Stimulated activated CD8-positive, alpha-beta memory T cell treated with anti-CD3 and anti-CD28 coated beads, Interleukin-15, amount 100 ng/mL, for 48 hours (primary cell): Measurements from ENCODE around the gene IGLL5.
"Not testable (repeated sequence)": the region's sequence is repeated elsewhere in the genome, so short reads cannot be mapped to it uniquely, and the experiment has no call there.

Source experiments
- DNase-seq, 2 donors: peaks; one replicate each; pipeline ENCODE4 v3.0.0-alpha.2; 2020; ENCODE audit warnings: low read depth in 2 of 2

IGLL5 gene

DNA sequence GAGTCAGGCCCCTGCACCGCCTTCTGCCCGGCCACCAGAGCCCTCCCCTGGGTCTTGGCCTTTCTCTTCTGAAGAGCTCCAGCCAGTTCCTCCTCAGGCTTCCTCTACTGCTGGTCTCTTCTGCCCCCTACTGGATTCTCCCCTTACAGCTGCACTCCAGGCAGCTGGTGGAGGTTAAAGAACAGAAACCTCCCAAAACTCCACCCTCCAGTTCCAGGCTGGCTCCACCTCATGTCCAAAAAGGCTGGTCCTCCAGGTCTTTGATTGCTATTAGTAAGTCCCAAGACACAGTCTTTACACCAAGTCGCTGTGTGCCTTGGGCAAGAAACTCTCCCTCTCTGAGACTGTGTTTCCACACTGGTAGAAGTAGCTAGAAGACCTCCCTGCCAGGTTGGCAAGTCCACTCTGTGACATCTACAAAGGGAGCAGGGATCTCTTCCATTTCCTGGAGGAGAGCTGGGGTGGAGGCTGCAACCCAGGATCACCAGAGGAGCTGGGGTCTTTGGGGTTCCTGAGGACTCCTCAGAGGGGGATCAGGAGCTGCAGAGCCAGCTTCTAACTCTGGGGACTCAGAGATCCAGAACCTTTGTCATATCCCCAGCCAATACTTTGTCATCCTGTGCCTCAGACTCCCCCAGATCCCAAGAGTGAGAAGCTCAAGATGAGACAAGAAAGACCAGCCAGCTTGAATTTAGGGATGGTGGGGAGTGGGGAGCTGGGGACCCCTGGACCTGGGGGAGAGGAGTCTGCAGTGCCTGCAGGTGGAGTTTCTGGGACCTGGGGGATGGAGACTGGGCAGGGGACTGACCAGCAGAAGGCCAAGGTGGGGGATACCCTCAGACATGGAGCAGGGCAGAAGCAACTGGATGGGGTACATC lies 3.4 kb upstream of the IGLL5 start:
- peak; percentile 32 to 50 for DNase-seq

DNA sequence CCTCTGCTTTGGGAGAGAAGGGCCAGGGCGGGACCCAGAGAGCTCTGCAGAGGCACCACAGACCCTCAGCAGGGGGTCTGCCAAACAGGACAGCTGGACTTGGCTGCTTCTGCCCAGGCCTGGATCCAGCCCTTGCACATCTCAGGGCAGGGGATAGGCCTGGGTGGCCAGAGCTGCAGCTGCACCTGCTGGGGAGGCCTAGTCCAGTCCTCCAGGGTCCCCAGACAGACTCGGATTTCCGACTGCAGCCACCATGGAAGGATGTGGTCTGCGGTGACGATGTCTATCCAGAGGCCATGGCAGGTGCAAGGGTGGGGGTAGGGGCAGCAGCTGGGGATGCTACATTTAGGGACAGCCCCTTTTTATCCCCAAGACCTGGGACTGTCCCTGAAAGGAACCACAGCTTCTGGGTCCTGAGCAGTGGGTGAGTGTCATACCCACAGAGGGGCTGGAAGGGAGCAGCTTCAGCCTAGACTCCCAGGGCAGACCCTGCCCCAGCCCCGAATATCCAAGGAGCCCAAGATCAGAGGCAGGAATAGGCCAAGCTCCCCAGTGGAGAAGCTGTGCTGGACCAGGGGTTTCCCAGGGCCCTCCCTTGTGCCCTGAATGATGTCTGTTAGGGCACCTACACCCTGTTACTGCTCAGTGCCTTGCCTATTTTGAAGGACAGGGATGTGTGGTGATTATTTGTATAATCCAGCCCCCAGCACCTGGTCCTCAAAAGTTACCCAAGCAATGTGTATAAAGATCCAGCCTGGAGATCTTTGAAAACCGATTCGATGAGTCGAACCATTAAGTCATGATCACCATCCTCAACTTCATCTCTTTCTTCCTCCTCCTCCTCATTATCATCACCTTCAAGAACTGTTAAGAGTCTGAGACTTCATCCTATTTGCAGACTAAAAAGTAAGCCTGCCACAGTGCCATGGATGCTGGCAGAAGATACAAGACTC lies 2.5 kb upstream of the IGLL5 start:
- DNase-seq, result peak; percentile 36 to 66

DNA sequence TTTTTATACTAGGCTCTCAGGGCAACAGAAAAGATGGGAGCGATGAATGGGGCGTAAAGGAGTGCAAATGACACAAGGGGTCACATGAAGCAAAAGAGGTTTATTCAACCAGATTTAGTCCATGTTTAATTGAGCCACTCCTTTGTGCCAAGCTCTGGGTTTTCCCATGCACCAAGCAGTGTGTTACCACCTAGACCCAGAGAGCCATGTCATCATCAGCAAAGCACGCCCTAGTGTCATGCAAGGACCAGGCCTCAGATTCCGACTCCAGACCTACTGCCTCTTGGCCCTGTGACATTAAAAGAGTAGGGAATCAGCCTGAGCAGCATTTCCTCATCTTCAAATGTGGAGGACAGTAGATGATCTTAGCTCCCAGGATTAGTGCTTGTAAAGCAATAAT lies 1.1 kb upstream of the IGLL5 start:
- DNase-seq, result no peak

DNA sequence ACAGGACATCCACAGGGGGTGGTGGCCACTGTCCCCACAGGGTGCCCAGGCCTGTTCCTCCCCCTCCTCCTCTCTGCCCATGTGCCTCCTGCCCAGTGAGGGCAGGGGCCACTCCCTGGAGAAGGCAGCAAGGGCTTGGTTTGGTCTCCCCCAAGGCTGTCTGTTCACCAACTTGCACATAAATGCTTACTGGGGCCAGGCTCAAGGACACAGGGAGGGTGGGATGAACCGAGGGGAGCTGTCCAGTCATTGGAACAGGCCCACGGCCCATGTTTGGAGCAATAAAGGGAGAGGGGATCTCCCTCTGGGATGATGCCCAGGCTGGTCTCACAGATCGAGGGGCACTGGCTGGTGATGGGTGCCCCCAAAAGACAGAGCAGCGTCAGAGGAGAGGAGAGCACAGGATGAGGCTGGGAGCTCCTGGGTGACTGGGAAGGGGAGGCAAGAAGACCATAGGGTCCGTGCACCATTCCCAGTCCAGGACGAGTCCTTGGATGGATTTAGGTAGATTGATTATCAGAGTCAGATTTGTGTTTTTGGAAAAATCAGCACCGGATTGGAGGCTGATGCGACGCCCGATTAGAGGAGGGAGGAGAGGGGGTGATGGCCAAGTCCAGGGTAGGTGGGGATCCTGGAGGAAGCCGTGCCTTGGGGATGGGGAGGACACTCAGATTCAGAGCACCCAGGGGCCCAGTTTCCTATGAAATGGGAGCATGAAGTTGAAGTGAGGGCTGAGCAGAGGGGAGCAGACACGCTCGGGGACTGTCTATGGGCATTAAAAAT lies 1.1 kb downstream of the IGLL5 start:
- DNase-seq, result no peak

DNA sequence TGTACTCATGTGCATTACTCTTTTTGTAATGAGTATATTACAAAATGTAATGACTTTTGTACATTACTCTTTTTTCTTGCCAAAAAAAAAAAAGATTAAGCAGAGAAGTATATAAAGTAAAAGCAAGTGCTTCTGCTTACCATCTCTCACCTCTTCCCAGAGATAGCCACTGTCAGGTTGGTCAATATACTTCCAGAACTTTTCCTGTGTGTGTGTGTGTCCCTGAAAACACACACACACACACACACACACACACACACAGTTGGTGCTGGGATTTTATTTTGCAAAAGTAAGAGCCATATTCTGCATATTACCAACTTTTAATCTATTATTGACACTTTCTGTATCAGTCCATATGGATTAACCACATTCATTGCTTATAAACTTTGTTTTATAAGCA lies 2.5 kb downstream of the IGLL5 start:
- DNase-seq, result no peak

DNA sequence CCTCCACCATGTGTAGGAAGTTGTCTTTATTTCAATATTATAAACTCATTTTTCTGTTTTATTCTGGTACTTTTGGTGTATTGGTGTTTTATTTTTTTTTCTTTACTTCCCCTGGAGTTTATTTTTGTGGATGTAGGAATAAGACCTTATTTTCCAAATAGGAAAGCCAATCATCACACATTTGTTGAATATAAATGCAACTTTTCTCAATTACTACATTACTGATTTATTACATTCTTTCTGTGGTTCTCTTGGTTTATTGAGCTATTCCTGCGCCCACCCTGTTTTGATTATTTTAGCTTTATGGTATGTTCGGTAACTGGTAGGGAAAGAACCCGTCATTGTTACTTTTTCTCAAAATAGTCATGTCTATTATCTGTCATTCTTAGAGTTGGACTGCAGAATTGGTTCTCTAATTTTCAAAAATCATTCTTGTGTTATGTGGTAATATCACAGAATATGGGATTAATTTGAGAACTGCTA lies 3.6 kb downstream of the IGLL5 start:
- DNase-seq, result no peak

DNA sequence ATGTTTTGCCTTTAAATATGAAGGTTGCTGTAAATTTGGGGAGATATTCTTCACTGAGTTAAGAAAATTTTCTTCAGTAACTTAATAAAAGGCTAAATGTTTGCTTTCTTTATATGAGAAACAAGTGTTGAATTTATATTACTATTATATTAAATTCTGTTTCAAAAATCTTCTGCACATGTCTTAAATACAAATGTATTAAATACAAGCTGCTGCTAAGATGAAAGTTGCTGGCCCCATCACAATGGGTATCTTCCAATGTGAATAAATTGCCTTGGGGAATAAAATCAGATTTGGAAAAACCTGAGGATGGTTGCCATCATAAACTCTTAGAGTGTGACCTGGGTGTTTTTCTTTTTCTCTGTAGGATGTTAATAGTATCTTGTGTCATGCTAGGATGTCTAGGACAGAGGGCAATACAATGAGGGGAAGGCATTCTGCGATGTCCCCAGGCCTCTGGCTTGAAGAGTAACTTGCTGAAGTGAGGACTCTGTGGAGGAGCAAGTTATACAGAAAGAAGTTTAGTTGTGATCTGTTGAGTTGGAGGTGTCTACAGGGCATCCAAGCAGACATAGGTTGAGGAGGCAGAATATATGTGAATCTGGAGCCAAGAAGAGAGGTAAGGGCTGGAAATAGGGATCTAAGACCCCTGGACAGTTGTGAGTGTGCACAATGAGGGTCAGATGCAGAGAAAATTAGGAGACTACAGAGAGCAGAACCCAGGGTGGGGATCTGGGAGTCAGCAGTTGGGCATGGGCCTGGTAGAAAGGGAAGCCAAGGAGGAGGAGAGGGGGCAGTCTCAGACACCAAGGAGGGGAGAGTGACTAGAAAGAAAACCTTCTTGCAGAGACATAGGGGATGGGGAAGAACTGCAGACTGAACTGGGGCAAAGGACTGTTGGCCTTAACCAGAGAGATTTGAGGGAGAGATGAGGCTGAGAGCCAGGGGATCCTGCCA lies 4.8 kb downstream of the IGLL5 start:
- DNase-seq, result no peak

DNA sequence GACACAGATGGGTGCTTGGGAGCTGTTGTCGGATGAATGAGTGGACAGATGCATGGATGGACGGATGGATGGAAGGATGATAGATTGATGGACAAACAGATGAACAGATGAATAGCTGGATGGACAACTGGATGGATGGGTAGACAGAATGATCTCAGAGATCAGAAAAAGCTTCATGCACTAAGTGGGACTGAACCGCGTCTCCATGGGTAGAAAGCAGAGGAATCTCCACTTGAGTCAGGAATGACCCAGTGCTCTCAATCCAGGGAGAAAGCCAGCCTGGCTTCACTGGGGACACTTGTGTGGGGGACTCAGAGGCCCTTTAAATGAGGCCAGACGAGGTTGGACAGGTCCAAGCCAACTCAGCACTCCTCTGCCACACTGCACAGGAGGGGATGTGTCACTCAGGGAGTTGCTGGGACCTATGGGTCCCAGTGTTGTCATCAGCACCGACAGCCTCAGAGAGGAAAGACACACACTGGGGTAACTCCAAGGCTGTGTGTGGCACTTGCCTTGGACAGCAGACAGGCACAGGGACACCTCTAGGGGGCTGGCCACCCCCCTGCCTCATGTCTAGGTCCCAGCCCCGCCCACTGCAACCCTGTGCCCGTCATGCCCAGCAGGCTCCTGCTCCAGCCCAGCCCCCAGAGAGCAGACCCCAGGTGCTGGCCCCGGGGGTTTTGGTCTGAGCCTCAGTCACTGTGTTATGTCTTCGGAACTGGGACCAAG lies 5.6 kb downstream of the IGLL5 start:
- no peak for DNase-seq

DNA sequence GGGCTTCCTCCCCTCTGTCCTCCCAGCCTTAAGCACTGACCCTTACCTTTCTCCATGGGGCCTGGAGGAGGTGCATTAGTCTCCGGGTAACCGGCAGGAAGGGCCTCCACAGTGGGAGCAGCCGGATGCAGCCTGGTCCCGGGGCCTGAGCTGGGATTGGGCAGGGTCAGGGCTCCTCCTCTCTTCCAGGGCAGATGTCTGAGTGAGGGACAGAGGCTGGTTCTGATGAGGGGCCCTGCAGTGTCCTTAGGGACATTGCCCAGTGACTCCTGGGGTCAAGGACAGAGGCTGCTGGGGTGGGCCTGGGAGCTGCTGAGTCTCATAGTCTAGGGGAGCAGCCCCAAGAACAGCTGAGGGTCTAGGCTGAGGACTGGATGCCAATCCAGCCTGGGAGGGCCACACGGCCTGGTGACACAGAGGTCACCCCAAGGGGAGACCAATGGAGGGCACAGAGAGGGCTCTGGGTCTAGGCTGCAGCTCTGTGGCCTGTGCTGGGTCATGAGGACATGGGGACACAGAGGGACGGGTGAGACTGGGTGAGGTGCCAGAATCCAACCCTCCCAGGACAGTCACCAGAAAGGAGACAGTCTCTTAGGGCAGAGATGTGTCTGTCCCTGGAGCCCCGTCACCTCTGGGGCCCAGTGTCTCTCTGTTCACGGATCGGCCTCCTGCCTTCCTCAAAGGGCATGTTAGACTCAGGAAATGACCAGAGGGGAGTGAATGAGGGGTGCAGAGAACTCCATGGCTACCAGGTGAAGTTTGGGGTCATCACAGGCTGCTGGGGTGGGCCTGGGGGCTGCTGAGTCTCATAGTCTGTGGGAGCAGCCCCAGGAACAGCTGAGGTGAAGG lies 6.5 kb downstream of the IGLL5 start:
- DNase-seq, result no peak

DNA sequence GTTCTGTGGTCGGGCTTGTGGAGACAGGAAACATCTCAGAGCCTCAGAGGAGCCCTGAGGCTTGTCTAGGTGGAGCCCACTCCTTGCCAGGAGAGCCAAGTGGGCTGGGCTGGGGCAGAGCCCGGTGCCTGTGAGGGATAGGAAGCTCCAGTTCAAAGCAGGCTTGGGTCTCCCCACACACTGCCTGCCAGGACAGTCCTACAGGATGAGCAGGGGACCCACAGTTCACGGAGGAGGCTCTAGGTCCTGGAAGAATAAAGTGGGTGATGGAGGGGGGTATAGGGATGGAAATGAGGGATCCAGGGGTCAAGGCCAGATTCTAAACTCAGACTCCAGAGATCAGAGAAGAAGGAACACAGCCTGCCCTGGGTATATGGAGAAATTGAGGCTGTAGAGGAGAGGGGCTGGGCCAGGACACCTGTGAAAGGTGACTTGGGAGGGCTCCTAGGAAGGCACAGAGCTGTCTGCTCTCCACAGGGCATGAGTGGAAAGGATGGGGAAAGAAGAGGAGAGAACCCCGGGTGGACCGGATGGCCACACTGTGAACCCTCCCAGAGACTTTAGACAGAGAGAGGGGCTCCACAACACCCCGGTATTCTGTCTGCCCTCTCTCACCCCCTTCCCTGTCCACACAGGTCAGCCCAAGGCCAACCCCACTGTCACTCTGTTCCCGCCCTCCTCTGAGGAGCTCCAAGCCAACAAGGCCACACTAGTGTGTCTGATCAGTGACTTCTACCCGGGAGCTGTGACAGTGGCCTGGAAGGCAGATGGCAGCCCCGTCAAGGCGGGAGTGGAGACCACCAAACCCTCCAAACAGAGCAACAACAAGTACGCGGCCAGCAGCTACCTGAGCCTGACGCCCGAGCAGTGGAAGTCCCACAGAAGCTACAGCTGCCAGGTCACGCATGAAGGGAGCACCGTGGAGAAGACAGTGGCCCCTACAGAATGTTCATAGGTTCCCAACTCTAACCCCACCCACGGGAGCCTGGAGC lies 7.4 kb downstream of the IGLL5 start:
- no peak for DNase-seq

DNA sequence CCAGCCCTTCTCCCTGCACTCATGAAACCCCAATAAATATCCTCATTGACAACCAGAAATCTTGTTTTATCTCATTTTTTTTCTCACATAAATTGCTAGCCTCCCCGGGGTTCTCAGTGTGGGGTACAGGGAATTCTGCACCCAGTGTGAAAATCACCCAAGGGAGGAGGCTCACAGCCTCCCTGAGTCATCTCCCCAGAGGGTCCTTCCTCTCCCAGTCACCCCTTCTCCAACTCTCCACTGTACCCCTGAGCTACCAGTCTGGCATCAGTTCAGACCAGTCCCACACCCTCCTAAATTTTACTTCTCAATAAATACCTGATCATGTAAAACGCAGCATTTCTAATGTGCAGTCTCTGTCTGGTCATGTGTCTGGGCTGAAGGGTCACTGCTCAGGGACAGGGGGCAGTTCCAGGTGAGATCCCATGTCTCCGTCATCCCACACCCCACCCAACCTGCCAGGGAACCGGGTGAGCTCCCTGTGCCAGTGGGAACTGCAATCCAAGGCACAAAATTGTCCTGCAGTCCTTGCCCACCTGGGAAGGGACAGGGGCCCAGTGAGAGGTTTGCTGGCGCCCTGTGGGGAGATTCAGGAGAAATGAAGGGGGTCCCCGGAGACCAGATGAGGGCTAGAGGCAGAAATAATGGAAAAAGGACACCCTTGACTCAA lies 8.3 kb downstream of the IGLL5 start:
- DNase-seq, result no peak

DNA sequence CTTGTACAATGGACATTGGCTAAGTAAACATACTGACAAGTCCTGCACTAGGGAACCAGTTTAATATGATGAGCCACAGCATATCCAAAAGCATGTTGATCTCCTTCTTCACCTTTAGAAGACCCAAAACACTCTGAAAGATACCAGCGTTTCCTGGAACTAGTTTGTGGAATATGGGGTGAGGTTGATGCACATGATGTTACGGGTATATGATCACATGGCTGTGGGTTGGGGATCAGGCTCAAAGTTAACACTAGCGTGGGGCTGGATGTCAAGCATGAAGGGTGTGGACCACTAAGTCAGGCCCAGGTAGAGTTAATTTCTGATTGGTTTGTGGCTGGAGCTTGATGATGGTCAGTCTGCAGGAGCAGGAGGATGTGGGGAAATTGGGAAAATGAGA lies 9.0 kb downstream of the IGLL5 start:
- no peak for DNase-seq

DNA sequence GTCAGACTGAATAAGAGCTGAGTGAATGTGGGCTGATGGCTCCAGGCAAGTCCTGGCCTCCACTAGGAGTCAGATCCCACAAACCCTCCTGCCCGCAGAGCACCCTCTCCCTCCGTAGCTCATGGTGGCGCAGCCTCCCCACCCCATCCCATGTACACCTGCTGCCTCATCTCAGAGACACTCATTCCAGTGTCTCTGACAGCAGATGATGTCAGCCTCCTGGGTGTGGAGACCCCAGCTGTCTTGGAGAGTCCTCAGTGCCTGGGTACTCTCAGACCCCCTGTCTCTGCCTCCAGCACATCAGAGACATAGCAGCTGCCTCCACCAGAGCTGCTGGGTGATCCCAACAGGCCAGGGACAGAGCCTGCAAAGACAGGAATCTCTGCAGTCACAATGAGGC lies 9.5 kb downstream of the IGLL5 start:
- DNase-seq, result no peak

DNA sequence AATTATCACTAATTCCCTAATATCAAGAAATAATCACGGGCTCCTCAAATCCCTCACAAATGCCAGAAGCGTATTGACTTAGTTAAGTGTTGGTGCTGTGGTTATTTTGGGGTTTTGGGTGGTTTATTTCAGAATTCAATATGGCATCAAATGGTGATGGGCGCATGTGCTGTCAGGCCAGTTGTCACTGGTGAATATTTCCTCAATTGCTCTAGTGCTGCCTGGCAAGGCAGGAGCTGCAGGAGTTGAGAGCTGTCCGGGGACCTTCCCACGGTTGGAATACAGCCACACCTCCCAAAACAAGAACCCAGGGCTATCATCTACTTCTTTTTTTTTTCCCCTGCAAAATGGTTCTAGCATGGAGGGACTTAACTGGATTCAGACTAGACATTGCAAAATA lies 10.3 kb downstream of the IGLL5 start:
- no peak for DNase-seq

DNA sequence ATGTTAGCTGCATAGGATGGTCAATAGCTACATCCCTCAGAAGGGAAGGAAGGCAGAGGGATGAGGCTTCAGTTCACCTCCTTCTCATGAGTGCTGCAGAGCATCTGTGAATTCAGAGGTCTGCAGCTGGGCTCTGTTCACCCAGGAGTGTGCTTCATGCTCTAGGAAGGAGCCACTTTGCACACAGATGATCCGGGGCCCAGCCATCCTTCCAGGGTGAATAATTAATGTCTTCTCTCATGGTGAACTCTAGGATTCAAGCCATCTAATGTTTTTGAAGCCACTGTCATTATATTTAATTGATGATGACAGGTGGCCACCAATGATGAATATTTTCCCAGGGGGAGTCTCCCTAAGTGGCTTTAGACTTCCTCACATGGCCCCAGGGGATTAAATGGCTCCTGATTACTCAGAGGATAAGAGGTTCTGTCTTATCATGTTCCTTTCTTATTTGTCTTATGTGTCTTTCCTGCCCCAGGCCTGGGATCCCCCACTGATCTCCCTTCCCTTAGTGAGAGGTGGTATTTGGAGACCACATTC lies 10.9 kb downstream of the IGLL5 start:
- not testable (repeated sequence) for DNase-seq

DNA sequence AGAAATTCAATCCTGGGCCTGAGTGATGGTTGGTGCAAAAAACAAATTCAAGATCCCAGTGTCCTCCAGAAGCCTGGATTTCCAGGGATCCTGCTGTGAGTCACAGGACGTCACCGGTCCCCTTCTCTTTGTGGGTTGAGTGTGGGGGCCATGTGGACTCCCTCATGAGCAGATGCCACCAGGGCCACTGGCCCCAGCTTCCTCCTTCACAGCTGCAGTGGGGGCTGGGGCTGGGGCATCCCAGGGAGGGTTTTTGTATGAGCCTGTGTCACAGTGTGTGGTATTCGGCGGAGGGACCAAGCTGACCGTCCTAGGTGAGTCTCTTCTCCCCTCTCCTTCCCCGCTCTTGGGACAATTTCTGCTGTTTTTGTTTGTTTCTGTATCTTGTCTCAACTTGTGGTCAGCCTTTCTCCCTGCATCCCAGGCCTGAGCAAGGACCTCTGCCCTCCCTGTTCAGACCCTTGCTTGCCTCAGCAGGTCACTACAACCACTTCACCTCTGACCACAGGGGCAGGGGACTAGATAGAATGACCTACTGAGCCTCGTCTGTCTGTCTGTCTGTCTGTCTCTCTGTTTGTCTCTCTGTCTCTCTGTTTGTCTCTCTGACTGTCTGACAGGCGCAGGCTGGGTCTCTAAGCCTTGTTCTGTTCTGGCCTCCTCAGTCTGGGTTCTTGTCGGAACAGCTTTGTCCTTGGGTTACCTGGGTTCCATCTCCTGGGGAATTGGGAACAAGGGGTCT lies 11.9 kb downstream of the IGLL5 start:
- not testable (repeated sequence) for DNase-seq
